ENCODE measurements around the gene ATG4C.
"Not testable (repeated sequence)": the region's sequence is repeated elsewhere in the genome, so short reads cannot be mapped to it uniquely, and the experiment has no call there.

GRCh38 chr1:62762027-62762426, 21.9 kb upstream of the ATG4C start:
- not testable (repeated sequence) for TF ChIP-seq CTCF, POLR2AphosphoS5, POLR2A (IDR thresholded peaks at IDR 0.05)

Data from breast epithelium (tissue), 3 donors.